ENCODE data around the gene SETD1B. TPM values are rescaled to one million over a fixed set of nuclear protein-coding genes. Genes with fewer than 3 reads are reported as not detected.

Gene SETD1B
- total RNA-seq, 1 donor from 2014 or later = 25.9 TPM

- Mint-ChIP-seq H3K4me1 (peaks cover 46% of the 10 kb centered on the region), H3K27me3 (ENCODE audit: low read depth) (peaks cover 8% of the 10 kb centered on the region), H3K27ac (ENCODE audit: unreplicated experiment) (peak overlapping the region; percentile 73), H3K9me3 (no peaks in the 10 kb centered on the region), H3K36me3 (ENCODE audit: low read depth) (peaks cover 8% of the 10 kb centered on the region), H3K4me3 (peak overlapping the region; percentile 84)
- DNase-seq (ENCODE audit: low read depth, low spot score) = no peak
- no peak for TF ChIP-seq CTCF (conservative IDR thresholded peaks at IDR 0.05)
Observed at GRCh38 chr12:121806546-121807423, 3.0 kb downstream of the SETD1B start.

- peak overlapping the region; percentile 84 for H3K4me3 Mint-ChIP-seq
- TF ChIP-seq CTCF (conservative IDR thresholded peaks at IDR 0.05) = no peak
- H3K4me1 Mint-ChIP-seq = peaks cover 45% of the 10 kb centered on the region
- H3K36me3 Mint-ChIP-seq (ENCODE audit: low read depth) = peaks cover 6% of the 10 kb centered on the region
- H3K9me3 Mint-ChIP-seq = no peaks in the 10 kb centered on the region
- peaks cover 3% of the 10 kb centered on the region for H3K27me3 Mint-ChIP-seq (ENCODE audit: low read depth)
- no peak for DNase-seq (ENCODE audit: low read depth, low spot score)
- H3K27ac Mint-ChIP-seq (ENCODE audit: unreplicated experiment) = no peak overlapping the region
Observed at GRCh38 chr12:121807642-121808347, 4.0 kb downstream of the SETD1B start.

- Mint-ChIP-seq H3K27ac (ENCODE audit: unreplicated experiment) (no peak overlapping the region), H3K4me3 (peak overlapping the region; percentile 50), H3K36me3 (ENCODE audit: low read depth) (peaks cover 6% of the 10 kb centered on the region), H3K9me3 (no peaks in the 10 kb centered on the region), H3K4me1 (peaks cover 48% of the 10 kb centered on the region), H3K27me3 (ENCODE audit: low read depth) (no peaks in the 10 kb centered on the region)
- TF ChIP-seq CTCF (conservative IDR thresholded peaks at IDR 0.05) = no peak
- DNase-seq (ENCODE audit: low read depth, low spot score) = no peak
Observed at GRCh38 chr12:121808623-121809022, 4.8 kb downstream of the SETD1B start.

GRCh38 chr12:121809712-121810116, 5.9 kb downstream of the SETD1B start:
- Mint-ChIP-seq H3K27ac (ENCODE audit: unreplicated experiment) (no peak overlapping the region), H3K9me3 (no peaks in the 10 kb centered on the region), H3K4me3 (peak overlapping the region; percentile 50)

More at GRCh38 chr12:121809712-121810116, 5.9 kb downstream of the SETD1B start:
- Mint-ChIP-seq H3K27me3 (ENCODE audit: low read depth) (no peaks in the 10 kb centered on the region), H3K4me1 (peaks cover 50% of the 10 kb centered on the region), H3K36me3 (ENCODE audit: low read depth) (peaks cover 6% of the 10 kb centered on the region)
- no peak for TF ChIP-seq CTCF (conservative IDR thresholded peaks at IDR 0.05)
- no peak for DNase-seq (ENCODE audit: low read depth, low spot score)

Data from neural crest cell (in vitro differentiated cells).